C4-2B (cell line): Measurements from ENCODE around the gene RGS19.
A peak's percentile ranks its signal among the peaks of the same experiment; 100 is the strongest.
"Not testable (repeated sequence)": the region's sequence is repeated elsewhere in the genome, so short reads cannot be mapped to it uniquely, and the experiment has no call there.

Experiments used
- H3K27ac ChIP-seq: fragments of 450-650 bp; 2 replicates; pipeline ENCODE4 v1.5.1; 2017
- CTCF ChIP-seq: fragments of 450-650 bp; conservative IDR thresholded peaks from 2 replicates; pipeline ENCODE4 v1.5.1; 2017; ENCODE audit warnings: mild to moderate bottlenecking
- ZFX ChIP-seq: fragments of 450-650 bp; IDR thresholded peaks from 2 replicates; pipeline ENCODE4 v1.6.1; 2017

The RGS19 gene

DNA sequence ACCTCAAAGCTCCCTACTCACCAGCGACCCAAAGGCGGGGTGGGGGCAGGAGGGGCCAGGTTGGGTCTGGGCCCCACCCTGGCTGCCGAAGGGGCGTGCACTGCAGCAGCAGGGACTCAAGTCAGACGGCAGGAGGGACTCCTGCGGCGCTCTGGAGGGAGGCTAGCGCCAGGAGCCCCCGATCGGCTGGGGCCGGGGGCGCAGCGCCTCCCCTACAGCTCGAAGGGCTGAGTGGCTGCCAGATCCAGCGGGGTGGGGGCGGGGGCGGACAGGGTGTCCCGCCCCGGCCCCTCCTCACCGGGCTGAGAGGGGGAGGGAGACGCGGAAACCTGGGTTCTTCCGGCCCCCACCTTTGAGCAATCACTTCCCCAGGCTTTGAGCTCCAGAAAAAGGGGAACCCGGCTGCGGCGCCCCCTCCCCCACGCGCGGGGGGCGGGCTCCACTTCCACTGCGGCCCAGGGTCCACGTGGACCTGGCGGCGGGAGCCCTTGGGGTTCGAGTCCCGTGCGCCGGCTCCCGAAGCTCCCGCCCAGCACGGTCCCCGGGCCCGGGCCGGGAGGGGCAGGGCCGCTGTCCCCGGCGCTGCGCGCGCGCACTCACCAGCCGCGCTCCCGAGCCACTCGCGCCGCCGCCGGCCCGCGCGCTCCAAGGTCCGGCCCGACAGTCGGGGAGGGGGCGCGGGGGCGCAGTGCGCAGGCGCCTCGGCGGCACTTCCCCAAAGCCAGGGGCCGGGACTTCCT is at the start of gene RGS19:
Gene RGS19 (minus strand): TSS at position 246 of the 740 bp plus-strand sequence. CDS start 2,632 bp downstream, outside the sequence.
- H3K27ac ChIP-seq = peak within 1 kb of the TSS; percentile 64
- TF ChIP-seq CTCF = no peak
- no peak for TF ChIP-seq ZFX

GRCh38 chr20:64123517-64123916 is 44.2 kb upstream of the RGS19 start:
- H3K27ac ChIP-seq = not testable (repeated sequence)

- H3K27ac ChIP-seq = not testable (repeated sequence)
Observed at GRCh38 chr20:64122927-64123326, 43.6 kb upstream of the RGS19 start.

DNA sequence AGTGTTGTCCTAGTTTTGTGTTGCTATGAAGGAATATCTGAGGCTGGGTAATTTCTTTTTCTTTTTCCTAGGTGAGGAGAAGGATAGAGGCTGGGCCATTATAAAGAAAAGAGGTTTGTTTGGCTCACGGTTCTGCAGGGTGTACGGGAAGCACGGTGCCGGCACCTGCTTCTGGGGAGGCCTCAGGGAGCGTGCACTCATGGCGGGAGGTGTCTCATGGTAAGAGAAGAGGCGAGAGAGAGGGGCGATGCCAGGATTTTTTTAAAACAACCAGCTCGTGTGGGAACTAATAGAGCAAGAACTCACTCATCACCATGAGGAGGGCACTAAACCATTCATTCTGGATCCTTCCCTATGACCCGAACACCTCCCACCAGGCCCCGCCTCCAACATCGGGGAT is 42.3 kb upstream of the RGS19 start:
- TF ChIP-seq CTCF (no peak), ZFX (no peak)
- no peak overlapping the region for H3K27ac ChIP-seq

- TF ChIP-seq CTCF = no peak
- no peak for TF ChIP-seq ZFX
- H3K27ac ChIP-seq = no peak overlapping the region
Observed at GRCh38 chr20:64119681-64120341, 40.5 kb upstream of the RGS19 start.

DNA sequence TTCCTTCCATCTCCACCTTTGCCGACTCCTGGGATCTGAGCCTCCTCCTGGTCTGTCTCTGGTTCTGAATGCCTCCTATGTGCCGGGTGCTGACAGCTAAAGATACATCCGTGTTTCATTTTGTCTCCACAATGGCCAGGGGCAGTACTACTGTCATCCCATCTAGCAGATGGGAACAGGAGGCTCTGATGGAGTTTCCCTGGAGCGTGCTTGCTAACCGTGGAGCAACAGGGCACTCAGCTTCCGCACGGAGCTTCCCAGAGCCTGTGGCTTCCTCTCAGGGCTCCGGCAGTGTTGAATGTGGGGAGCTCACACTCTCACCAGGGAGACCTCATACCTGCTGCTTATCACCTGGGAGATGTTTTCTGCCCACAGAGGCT is 40.0 kb upstream of the RGS19 start:
- H3K27ac ChIP-seq = no peak overlapping the region
- TF ChIP-seq ZFX (no peak), CTCF (no peak)

DNA sequence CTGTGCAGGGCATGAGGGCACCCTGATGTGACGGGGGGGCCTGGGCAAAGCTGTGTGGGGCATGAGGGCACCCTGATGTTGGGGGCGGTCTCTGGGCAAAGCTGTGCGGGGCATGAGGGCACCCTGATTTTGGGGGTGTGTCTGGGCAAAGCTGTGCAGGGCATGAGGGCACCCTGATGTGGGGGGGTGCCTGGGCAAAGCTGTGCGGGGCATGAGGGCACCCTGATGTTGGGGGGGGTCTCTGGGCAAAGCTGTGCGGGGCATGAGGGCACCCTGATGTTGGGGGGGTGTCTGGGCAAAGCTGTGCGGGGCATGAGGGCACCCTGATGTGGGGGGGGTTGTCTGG is 38.1 kb upstream of the RGS19 start:
- H3K27ac ChIP-seq = not testable (repeated sequence)

- TF ChIP-seq CTCF = no peak
- no peak for TF ChIP-seq ZFX
- no peak overlapping the region for H3K27ac ChIP-seq
Observed at GRCh38 chr20:64116541-64117431, 37.5 kb upstream of the RGS19 start.
